DND-41 (cell line): ENCODE data around the gene GOLGA1.

Experiments
- EZH2 ChIP-seq: IDR thresholded peaks from 3 replicates; pipeline ENCODE4 v1.6.1; 2012; ENCODE audit warnings: borderline replicate concordance, low read depth, mild to moderate bottlenecking, moderate library complexity, low read length, inconsistent platforms; ENCODE audit not compliant: severe bottlenecking
- TF ChIP-seq, protein P1 (sequence below): IDR thresholded peaks from 2 replicates; pipeline ENCODE4 v1.5.1; 2012; ENCODE audit warnings: borderline replicate concordance, low read length, moderate library complexity, mild to moderate bottlenecking; ENCODE audit not compliant: poor library complexity, severe bottlenecking; ENCODE audit errors: extremely low read depth

DNA sequence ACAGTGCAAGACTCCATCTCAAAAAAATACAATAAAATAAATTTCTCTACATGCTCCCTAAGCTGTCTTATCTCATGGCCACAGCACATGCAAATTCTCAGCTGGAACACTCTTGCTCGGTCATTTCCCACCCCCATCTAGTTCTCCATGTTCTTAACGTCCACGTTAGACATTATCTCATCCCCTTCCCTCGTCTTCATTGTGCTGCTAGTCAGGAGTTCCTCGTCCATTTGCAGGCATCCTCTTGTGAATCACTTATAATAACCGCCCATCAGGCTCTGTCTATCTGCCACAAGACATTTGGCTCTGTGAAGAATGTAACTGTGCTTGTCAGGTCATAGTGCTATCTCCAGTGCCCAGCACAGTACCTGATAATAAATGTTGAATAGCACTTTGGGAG, 32.9 kb upstream of the GOLGA1 start:
- TF ChIP-seq, protein P1, sequence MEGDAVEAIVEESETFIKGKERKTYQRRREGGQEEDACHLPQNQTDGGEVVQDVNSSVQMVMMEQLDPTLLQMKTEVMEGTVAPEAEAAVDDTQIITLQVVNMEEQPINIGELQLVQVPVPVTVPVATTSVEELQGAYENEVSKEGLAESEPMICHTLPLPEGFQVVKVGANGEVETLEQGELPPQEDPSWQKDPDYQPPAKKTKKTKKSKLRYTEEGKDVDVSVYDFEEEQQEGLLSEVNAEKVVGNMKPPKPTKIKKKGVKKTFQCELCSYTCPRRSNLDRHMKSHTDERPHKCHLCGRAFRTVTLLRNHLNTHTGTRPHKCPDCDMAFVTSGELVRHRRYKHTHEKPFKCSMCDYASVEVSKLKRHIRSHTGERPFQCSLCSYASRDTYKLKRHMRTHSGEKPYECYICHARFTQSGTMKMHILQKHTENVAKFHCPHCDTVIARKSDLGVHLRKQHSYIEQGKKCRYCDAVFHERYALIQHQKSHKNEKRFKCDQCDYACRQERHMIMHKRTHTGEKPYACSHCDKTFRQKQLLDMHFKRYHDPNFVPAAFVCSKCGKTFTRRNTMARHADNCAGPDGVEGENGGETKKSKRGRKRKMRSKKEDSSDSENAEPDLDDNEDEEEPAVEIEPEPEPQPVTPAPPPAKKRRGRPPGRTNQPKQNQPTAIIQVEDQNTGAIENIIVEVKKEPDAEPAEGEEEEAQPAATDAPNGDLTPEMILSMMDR: no peak
- TF ChIP-seq EZH2: no peak
